Panc1 (cell line): ENCODE data around the gene UTF1.

ENCODE experiments used
- CTCF ChIP-seq: fragments of 450-650 bp; IDR thresholded peaks from 2 replicates; pipeline ENCODE4 v1.5.1; 2017; ENCODE audit warnings: mild to moderate bottlenecking
- REST ChIP-seq, 2 experiments: IDR thresholded peaks; 2 replicates each; pipeline ENCODE4 v1.6.1; 2011 to 2012; ENCODE audit warnings: low read depth in 2 of 2, control low read depth in 1 of 2, low read length in 1 of 2, mild to moderate bottlenecking in 1 of 2, moderate library complexity in 1 of 2; ENCODE audit not compliant: insufficient read depth in 1 of 2

- TF ChIP-seq CTCF (no peak), REST (IDR thresholded peaks at IDR 0.05; ENCODE audit: insufficient read depth in 1 of 2, low read depth in 2 of 2, low read length in 1 of 2) (no peak)
Observed at GRCh38 chr10:133272964-133273420, 43.0 kb downstream of the UTF1 start.
